ENCODE data around the gene C8B.

The C8B gene

GRCh38 chr1:56965916-56966697 is at the start of gene C8B:
Gene C8B, minus strand, starts transcription at chr1:56966015. Its CDS starts 67 bp downstream, at chr1:56965948.
- DNase-seq: no peak

GRCh38 chr1:57015071-57015470 is 49.3 kb upstream of the C8B start:
- DNase-seq: no peak

GRCh38 chr1:57013522-57013921 is 47.7 kb upstream of the C8B start:
- DNase-seq: no peak

GRCh38 chr1:57012315-57012714 is 46.5 kb upstream of the C8B start:
- DNase-seq: no peak

- no peak for DNase-seq
Measured at GRCh38 chr1:57010511-57010910, 44.7 kb upstream of the C8B start.

- no peak for DNase-seq
Measured at GRCh38 chr1:57007948-57008347, 42.1 kb upstream of the C8B start.

- DNase-seq: no peak
Measured at GRCh38 chr1:57007472-57007871, 41.7 kb upstream of the C8B start.

GRCh38 chr1:57003398-57004139 is 37.8 kb upstream of the C8B start:
- no peak for DNase-seq

- DNase-seq: no peak
Measured at GRCh38 chr1:56995414-56996100, 29.7 kb upstream of the C8B start.

GRCh38 chr1:56993475-56993874 is 27.7 kb upstream of the C8B start:
- no peak for DNase-seq

- no peak for DNase-seq
Measured at GRCh38 chr1:56992318-56993125, 26.7 kb upstream of the C8B start.

- no peak for DNase-seq
Measured at GRCh38 chr1:56991576-56991975, 25.8 kb upstream of the C8B start.

GRCh38 chr1:56986397-56986796 is 20.6 kb upstream of the C8B start:
- DNase-seq: no peak

- DNase-seq: no peak
Measured at GRCh38 chr1:56985857-56986256, 20.0 kb upstream of the C8B start.

- DNase-seq: no peak
Measured at GRCh38 chr1:56983484-56983883, 17.7 kb upstream of the C8B start.

- no peak for DNase-seq
Measured at GRCh38 chr1:56979986-56980755, 14.4 kb upstream of the C8B start.

- DNase-seq: no peak
Measured at GRCh38 chr1:56978819-56979218, 13.0 kb upstream of the C8B start.

- no peak for DNase-seq
Measured at GRCh38 chr1:56977910-56978309, 12.1 kb upstream of the C8B start.

- no peak for DNase-seq
Measured at GRCh38 chr1:56975446-56975845, 9.6 kb upstream of the C8B start.

GRCh38 chr1:56973923-56974742 is 8.3 kb upstream of the C8B start:
- no peak for DNase-seq

GRCh38 chr1:56972976-56973375 is 7.2 kb upstream of the C8B start:
- no peak for DNase-seq
